Measurements from ENCODE around the gene MYO18A. TPM values are rescaled to one million over a fixed set of nuclear protein-coding genes. Genes with fewer than 3 reads are reported as not detected.

The MYO18A gene
- total and polyA plus RNA-seq, 12 donors, result 61.4 to 442 (median 327) TPM

DNA sequence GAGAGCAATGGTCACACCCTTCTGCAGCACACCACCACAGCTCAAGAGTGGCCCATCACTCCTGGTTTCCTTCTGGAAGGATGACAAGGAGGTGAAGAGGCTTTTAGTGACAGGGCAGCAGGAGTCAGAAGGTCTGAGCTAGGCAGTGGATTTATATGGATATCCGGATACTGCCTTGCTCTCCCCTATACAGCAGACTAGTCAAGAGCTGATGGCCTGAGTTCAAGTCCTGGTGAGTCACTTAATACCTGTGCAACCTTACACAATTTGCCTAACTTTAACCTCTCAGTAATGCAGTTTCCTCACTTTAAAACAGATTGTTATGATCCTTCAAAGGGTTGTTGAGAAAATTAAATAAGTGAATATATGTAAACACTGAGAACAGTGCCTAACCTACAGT is 22.9 kb downstream of the MYO18A start:
- 77 to 89% methylated on average over 1 of the region's 1 CpG for WGBS, 2 donors
- ATAC-seq (no peak), DNase-seq (no peak)
- Histone ChIP-seq H3K4me1 (peaks cover 20 to 76% (median 67%) of the 10 kb centered on the region in 9 donors), H3K9me3 (no peaks in the 10 kb centered on the region), H3K4me3 (no peak overlapping the region), H3K36me3 (no peaks in the 10 kb centered on the region), H3K27ac (peak overlapping the region in 8 of 10 donors; percentile 46 to 89 (median 82)), H3K27me3 (no peaks in the 10 kb centered on the region)
- intact Hi-C loops (cut with DNase I), result loop anchor here in 1 of 10 donors (10.0 kb wide), 1 partner anchor 127 kb away; no protein-coding TSS in a partner anchor
- TF ChIP-seq, protein P1, sequence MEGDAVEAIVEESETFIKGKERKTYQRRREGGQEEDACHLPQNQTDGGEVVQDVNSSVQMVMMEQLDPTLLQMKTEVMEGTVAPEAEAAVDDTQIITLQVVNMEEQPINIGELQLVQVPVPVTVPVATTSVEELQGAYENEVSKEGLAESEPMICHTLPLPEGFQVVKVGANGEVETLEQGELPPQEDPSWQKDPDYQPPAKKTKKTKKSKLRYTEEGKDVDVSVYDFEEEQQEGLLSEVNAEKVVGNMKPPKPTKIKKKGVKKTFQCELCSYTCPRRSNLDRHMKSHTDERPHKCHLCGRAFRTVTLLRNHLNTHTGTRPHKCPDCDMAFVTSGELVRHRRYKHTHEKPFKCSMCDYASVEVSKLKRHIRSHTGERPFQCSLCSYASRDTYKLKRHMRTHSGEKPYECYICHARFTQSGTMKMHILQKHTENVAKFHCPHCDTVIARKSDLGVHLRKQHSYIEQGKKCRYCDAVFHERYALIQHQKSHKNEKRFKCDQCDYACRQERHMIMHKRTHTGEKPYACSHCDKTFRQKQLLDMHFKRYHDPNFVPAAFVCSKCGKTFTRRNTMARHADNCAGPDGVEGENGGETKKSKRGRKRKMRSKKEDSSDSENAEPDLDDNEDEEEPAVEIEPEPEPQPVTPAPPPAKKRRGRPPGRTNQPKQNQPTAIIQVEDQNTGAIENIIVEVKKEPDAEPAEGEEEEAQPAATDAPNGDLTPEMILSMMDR (IDR thresholded peaks at IDR 0.05), result no peak

DNA sequence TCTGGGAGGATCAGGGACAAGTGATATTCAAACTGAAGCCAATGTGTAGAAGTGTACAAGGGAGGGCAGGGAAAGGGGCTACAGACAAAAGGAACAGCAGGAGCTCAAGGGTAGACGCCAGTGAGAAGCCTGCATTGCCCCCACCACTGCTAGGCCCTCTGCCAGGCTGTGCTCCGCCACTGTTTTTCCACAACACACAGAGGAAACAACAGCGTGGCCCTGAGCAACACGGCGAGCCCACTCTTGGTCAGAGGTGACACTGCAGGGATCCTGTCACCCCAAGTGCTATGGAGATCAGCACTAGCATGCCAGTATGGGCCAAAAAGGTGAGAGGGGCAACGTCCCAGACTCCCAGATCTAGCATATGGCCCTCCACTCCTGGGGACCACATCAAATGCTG is 23.4 kb downstream of the MYO18A start:
- ATAC-seq, result peak; percentile 13 to 62 (median 35)
- no peaks in the 10 kb centered on the region for H3K27me3 ChIP-seq
- intact Hi-C loops (cut with DNase I), result loop anchor here in 1 of 10 donors (10.0 kb wide), 1 partner anchor 128 kb away; no protein-coding TSS in a partner anchor
- no peak overlapping the region for H3K4me3 ChIP-seq
- WGBS, 2 donors, result 33 to 55% methylated on average over 6 of the region's 6 CpGs
- H3K4me1 ChIP-seq, result peaks cover 20 to 73% (median 66%) of the 10 kb centered on the region in 9 donors
- no peaks in the 10 kb centered on the region for H3K36me3 ChIP-seq
- no peaks in the 10 kb centered on the region for H3K9me3 ChIP-seq
- TF ChIP-seq, protein P1 (IDR thresholded peaks at IDR 0.05), result no peak
- DNase-seq, result peak in 1 of 2 donors; percentile 21
- H3K27ac ChIP-seq, result peak overlapping the region in 9 of 10 donors; percentile 46 to 89 (median 81)

DNA sequence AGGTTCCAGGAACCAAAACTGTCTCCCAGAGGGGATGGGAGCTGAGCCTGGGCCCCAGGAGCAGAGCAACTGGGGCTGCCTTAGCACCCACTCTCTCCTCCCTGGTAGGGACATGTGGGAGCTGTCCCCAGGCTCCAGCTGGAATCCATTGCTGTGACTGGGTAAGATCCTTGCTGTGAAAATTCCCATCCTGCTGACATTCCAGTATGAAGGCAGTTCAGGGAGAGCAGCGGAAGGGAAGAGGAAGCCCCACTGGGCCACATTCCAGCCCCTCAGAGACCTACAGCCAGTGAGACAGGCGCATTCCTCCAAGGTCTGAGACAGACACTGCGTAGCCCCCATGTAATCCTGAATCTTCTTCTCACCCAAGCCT is 24.2 kb downstream of the MYO18A start:
- DNase-seq (peak in 1 of 2 donors; percentile 20), ATAC-seq (peak in 6 of 8 donors; percentile 19 to 63 (median 47))
- peaks cover 20 to 79% (median 68%) of the 10 kb centered on the region in 9 donors for H3K4me1 ChIP-seq
- peak overlapping the region; percentile 25 to 89 (median 80) for H3K27ac ChIP-seq
- H3K4me3 ChIP-seq, result peak overlapping the region in 1 of 10 donors; percentile 7
- intact Hi-C loops (cut with DNase I), result loop anchor here in 1 of 10 donors (10.0 kb wide), 1 partner anchor 129 kb away; no protein-coding TSS in a partner anchor
- no peaks in the 10 kb centered on the region for H3K9me3 ChIP-seq
- no peaks in the 10 kb centered on the region for H3K27me3 ChIP-seq
- TF ChIP-seq, protein P1 (IDR thresholded peaks at IDR 0.05), result no peak
- WGBS, 2 donors, result 41 to 63% methylated on average over 3 of the region's 3 CpGs
- H3K36me3 ChIP-seq, result no peaks in the 10 kb centered on the region

DNA sequence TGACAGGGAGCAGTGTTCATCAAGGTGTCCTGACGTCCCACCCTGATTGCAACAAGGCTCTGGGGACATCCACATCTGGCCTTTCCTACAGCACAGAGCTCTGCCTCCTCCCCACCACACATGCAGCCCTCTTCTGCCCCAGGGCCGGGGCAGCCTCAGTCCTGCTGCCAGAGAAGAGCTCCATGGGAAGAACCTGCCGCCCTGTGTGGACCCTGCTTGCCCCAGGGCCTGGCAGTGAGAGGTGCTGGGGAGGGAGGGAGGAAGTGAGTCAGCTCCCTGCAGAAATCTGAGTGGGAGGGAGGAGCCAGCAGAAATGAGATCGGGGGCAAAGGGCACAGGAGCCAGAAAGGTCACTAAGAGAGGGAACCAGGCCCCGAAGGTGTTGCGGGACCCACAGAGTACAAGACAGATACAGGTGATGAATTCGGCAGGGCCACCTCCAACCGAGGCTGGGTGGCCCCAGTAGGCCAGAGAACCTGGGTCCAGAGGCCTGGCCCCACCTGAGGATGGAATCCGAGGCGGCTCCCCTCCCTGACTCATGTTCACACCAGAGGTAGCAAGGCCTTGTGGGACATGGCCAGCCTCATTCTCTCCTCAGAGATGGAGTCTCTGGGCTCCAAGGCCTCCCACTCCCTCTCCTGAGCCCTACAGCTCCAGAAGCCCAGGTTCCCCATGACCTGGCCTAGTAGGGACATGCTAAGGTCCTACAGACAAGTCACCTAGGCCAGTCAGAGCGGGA is 24.8 kb downstream of the MYO18A start:
- WGBS, 2 donors, result 48 to 54% methylated on average over 11 of the region's 11 CpGs
- H3K27ac ChIP-seq, result peak overlapping the region; percentile 25 to 89 (median 80)
- TF ChIP-seq, protein P1 (IDR thresholded peaks at IDR 0.05), result no peak

More for the DNA sequence above, 24.8 kb downstream of the MYO18A start:
- Histone ChIP-seq H3K4me3 (peak overlapping the region in 1 of 10 donors; percentile 7), H3K27me3 (no peaks in the 10 kb centered on the region), H3K4me1 (peaks cover 20 to 84% (median 68%) of the 10 kb centered on the region in 9 donors), H3K36me3 (no peaks in the 10 kb centered on the region), H3K9me3 (no peaks in the 10 kb centered on the region)
- no peak for DNase-seq
- intact Hi-C loops (cut with DNase I), result loop anchor here in 1 of 10 donors (10.0 kb wide), 1 partner anchor 129 kb away; no protein-coding TSS in a partner anchor
- ATAC-seq, result peak; percentile 56 to 81 (median 74)

Data from heart right ventricle (tissue), 16 donors.